ENCODE data around the gene IGSF8.
"Not testable (repeated sequence)": the region's sequence is repeated elsewhere in the genome, so short reads cannot be mapped to it uniquely, and the experiment has no call there.

Gene IGSF8

GRCh38 chr1:160114085-160114484 lies 15.7 kb upstream of the IGSF8 start:
- no peak overlapping the region for H3K9ac ChIP-seq (ENCODE audit: low read depth, low read length)
- H3K9me3 ChIP-seq (replicated peaks; ENCODE audit: low read length) = no peaks in the 10 kb centered on the region
- H3K36me3 ChIP-seq (ENCODE audit: insufficient read depth, low read length) = no peaks in the 10 kb centered on the region
- peaks cover 78% of the 10 kb centered on the region for H3K27me3 ChIP-seq (ENCODE audit: control insufficient read depth, insufficient read depth, low read length)
- H3K4me3 ChIP-seq (ENCODE audit: low read length) = no peak overlapping the region
- H3K4me2 ChIP-seq (ENCODE audit: low read length) = no peak overlapping the region
- peaks cover 6% of the 10 kb centered on the region for H3K4me1 ChIP-seq (ENCODE audit: control insufficient read depth, insufficient read depth, low read length)

GRCh38 chr1:160113407-160113806 lies 15.0 kb upstream of the IGSF8 start:
- Histone ChIP-seq H3K9ac (ENCODE audit: low read depth, low read length) (no peak overlapping the region), H3K4me2 (ENCODE audit: low read length) (no peak overlapping the region), H3K4me1 (ENCODE audit: control insufficient read depth, insufficient read depth, low read length) (peaks cover 6% of the 10 kb centered on the region)

DNA sequence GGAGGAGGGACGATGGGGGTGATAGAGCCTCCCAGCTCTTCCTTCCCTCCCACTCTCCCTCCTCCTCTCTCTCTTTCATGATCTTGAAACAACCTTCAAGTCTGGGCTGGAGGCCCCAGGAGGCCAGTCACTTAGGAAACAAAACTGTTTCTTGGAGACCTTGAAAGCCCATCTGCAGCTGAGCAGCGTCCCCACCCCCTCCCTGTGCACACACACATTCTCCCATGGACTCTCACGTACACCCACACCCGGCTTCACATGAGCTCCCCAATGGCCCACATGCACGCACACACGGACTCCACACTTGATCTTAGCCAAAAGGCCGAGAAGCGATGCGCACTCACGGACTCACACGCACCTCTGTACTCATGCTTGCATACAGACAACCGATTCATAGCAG lies 13.9 kb upstream of the IGSF8 start:
- Histone ChIP-seq H3K9ac (ENCODE audit: low read depth, low read length) (no peak overlapping the region), H3K36me3 (ENCODE audit: insufficient read depth, low read length) (no peaks in the 10 kb centered on the region), H3K4me3 (ENCODE audit: low read length) (no peak overlapping the region), H3K27me3 (ENCODE audit: control insufficient read depth, insufficient read depth, low read length) (peaks cover 69% of the 10 kb centered on the region), H3K9me3 (replicated peaks; ENCODE audit: low read length) (no peaks in the 10 kb centered on the region), H3K4me1 (ENCODE audit: control insufficient read depth, insufficient read depth, low read length) (peaks cover 3% of the 10 kb centered on the region), H3K4me2 (ENCODE audit: low read length) (no peak overlapping the region)

More at GRCh38 chr1:160113407-160113806, 15.0 kb upstream of the IGSF8 start:
- Histone ChIP-seq H3K9me3 (replicated peaks; ENCODE audit: low read length) (no peaks in the 10 kb centered on the region), H3K36me3 (ENCODE audit: insufficient read depth, low read length) (no peaks in the 10 kb centered on the region), H3K27me3 (ENCODE audit: control insufficient read depth, insufficient read depth, low read length) (peaks cover 74% of the 10 kb centered on the region), H3K4me3 (ENCODE audit: low read length) (no peak overlapping the region)

DNA sequence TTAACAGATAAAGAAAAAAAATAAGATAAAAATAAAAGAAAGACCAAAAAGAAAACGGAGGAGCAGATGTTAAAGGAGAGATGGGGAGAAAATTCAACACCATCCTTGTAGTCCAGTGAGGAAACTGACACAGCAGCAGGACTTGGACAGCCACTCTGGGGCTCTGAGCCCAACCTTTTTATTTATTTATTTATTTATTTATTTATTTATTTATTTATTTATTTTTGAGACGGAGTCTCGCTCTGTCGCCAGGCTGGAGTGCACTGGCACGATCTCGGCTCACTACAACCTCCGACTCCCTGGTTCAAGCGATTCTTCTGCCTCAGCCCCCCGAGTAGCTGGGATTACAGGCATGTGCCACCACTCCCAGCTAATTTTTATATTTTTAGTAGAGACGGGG lies 13.0 kb upstream of the IGSF8 start:
- not testable (repeated sequence) for H3K4me2 ChIP-seq (ENCODE audit: low read length); H3K36me3 ChIP-seq (ENCODE audit: insufficient read depth, low read length); H3K4me3 ChIP-seq (ENCODE audit: low read length); H3K4me1 ChIP-seq (ENCODE audit: control insufficient read depth, insufficient read depth, low read length); H3K9ac ChIP-seq (ENCODE audit: low read depth, low read length); H3K9me3 ChIP-seq (replicated peaks; ENCODE audit: low read length)
- H3K27me3 ChIP-seq (ENCODE audit: control insufficient read depth, insufficient read depth, low read length) = peaks cover 67% of the 10 kb centered on the region

GRCh38 chr1:160109686-160110085 lies 11.3 kb upstream of the IGSF8 start:
- H3K4me3 ChIP-seq (ENCODE audit: low read length) = no peak overlapping the region
- peaks cover 65% of the 10 kb centered on the region for H3K27me3 ChIP-seq (ENCODE audit: control insufficient read depth, insufficient read depth, low read length)
- no peak overlapping the region for H3K4me2 ChIP-seq (ENCODE audit: low read length)
- no peaks in the 10 kb centered on the region for H3K9me3 ChIP-seq (replicated peaks; ENCODE audit: low read length)
- H3K9ac ChIP-seq (ENCODE audit: low read depth, low read length) = no peak overlapping the region
- no peaks in the 10 kb centered on the region for H3K4me1 ChIP-seq (ENCODE audit: control insufficient read depth, insufficient read depth, low read length)
- H3K36me3 ChIP-seq (ENCODE audit: insufficient read depth, low read length) = no peaks in the 10 kb centered on the region

DNA sequence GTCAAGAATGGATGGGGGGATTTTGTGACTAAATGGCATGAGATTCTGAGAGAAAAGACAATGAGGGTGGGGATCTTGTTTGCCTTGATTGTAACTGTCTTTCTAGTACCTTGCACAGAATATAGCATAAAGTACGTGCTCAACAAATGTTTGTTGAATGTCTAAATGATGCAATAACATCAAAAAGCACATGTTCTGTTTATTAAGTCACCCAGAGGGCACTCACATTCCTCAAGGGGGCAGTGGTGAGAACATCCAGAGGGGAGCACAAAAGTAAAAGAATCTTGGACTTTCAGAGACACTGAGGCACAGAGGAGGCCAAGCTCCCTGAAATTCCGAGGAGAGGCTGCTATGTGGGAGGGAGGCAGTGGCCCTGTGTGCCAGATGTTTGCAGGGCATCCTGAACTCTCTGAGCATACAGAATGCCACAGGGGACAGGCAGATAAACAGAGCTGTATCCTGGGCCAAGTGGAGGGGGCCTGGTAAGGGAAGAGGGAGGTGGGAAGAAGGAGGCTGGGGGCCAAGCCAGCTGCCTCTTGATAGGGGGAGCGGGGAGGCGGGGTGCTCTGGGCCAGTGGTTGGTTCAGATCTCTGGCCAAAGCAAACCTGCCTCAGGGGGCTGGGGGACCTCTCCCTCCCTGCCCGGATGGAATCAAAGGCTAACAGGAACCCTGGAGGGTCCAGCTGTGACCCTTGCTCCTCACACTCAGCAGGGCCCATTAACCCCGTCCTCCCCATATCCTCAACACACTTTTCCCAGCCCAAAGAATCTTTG lies 10.7 kb upstream of the IGSF8 start:
- Histone ChIP-seq H3K9me3 (replicated peaks; ENCODE audit: low read length) (no peaks in the 10 kb centered on the region), H3K4me1 (ENCODE audit: control insufficient read depth, insufficient read depth, low read length) (no peaks in the 10 kb centered on the region), H3K4me2 (ENCODE audit: low read length) (no peak overlapping the region), H3K36me3 (ENCODE audit: insufficient read depth, low read length) (no peaks in the 10 kb centered on the region), H3K27me3 (ENCODE audit: control insufficient read depth, insufficient read depth, low read length) (peaks cover 59% of the 10 kb centered on the region), H3K9ac (ENCODE audit: low read depth, low read length) (no peak overlapping the region), H3K4me3 (ENCODE audit: low read length) (no peak overlapping the region)

- Histone ChIP-seq H3K4me2 (ENCODE audit: low read length) (no peak overlapping the region), H3K27me3 (ENCODE audit: control insufficient read depth, insufficient read depth, low read length) (peaks cover 59% of the 10 kb centered on the region), H3K4me3 (ENCODE audit: low read length) (no peak overlapping the region), H3K9ac (ENCODE audit: low read depth, low read length) (no peak overlapping the region), H3K4me1 (ENCODE audit: control insufficient read depth, insufficient read depth, low read length) (peaks cover 9% of the 10 kb centered on the region), H3K9me3 (replicated peaks; ENCODE audit: low read length) (no peaks in the 10 kb centered on the region), H3K36me3 (ENCODE audit: insufficient read depth, low read length) (no peaks in the 10 kb centered on the region)
These were observed 9.1 kb upstream of the IGSF8 start for GRCh38 chr1:160107512-160107911.

DNA sequence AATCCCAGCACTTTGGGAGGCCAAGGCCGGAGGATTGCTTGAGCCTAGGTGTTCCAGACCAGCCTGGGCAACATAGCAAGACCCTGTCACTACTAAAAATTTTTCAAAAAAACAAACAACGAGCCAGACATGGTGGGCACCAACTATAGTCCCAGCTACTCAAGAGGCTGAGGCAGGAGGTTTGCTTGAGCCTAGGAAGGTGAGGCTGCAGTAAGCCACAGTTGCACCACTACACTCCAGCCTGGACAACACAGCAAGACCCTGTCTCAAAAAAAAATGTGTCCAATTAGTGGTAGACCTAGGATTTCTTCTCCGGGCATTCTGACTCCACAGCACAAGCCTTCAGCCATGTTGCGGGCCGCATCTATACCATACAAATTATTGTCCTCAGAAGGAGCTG lies 6.7 kb upstream of the IGSF8 start:
- Histone ChIP-seq H3K27me3 (ENCODE audit: control insufficient read depth, insufficient read depth, low read length) (peaks cover 53% of the 10 kb centered on the region), H3K4me2 (ENCODE audit: low read length) (no peak overlapping the region)

DNA sequence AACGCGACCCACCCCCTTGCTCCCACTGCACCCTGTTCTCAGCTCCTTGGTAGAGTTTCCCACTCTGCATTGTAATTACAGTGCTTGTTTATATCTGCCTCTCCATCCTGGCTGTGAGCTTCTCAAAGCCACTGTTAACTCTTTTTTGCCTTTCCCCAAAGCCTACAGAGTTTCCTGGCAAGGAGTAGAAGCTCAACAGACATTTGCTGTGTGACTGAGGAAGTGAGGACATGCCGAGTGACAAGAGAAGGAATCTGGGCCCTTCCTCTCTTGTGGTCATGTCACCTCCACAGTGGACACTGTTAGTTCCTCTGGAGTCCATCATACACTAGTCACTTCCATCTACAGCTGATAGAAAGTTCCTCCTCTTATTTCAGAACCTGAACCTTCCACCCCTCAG lies 6.1 kb upstream of the IGSF8 start:
- no peak overlapping the region for H3K4me2 ChIP-seq (ENCODE audit: low read length)
- H3K4me1 ChIP-seq (ENCODE audit: control insufficient read depth, insufficient read depth, low read length) = peaks cover 18% of the 10 kb centered on the region
- no peak overlapping the region for H3K9ac ChIP-seq (ENCODE audit: low read depth, low read length)
- H3K4me3 ChIP-seq (ENCODE audit: low read length) = no peak overlapping the region
- peaks cover 46% of the 10 kb centered on the region for H3K27me3 ChIP-seq (ENCODE audit: control insufficient read depth, insufficient read depth, low read length)
- H3K9me3 ChIP-seq (replicated peaks; ENCODE audit: low read length) = no peaks in the 10 kb centered on the region
- no peaks in the 10 kb centered on the region for H3K36me3 ChIP-seq (ENCODE audit: insufficient read depth, low read length)

More for the DNA sequence above, 6.7 kb upstream of the IGSF8 start:
- Histone ChIP-seq H3K36me3 (ENCODE audit: insufficient read depth, low read length) (no peaks in the 10 kb centered on the region), H3K9me3 (replicated peaks; ENCODE audit: low read length) (no peaks in the 10 kb centered on the region), H3K9ac (ENCODE audit: low read depth, low read length) (no peak overlapping the region), H3K4me3 (ENCODE audit: low read length) (no peak overlapping the region), H3K4me1 (ENCODE audit: control insufficient read depth, insufficient read depth, low read length) (peaks cover 18% of the 10 kb centered on the region)

DNA sequence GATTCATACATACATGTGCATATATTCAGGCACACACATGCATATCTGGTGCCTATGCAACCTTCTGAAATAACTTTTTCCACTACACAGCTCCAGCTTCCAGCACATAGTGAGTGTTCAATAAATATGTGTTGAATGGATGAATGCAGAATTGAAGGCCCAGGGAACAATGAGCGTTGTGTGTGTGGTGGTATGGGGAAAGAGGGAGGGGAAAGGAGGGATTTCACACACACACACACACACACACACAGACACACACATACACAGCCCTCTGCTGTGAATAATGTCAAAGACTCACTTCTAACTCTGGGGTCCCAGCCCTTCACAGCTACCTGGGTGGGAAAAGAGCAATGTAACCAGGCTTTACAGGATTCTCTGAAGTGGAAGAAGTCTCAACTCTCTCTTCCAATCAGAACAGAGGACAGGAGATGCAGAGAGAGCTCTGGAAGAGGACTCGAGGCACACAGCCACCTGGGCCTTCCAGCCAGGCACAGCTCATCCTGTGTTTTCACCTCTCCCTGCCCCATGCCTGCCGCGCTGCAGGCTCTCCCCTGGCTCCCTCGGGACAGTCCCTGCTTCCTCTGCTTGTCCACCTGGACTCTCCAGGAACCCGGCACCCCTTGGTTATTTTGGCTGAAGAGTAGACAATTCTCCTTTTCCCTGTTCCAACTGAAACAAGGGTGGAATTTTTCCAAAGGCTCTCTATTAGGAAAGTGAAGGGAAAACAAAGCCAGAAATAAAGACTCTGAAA lies 5.4 kb upstream of the IGSF8 start:
- no peak overlapping the region for H3K4me2 ChIP-seq (ENCODE audit: low read length)
- H3K9me3 ChIP-seq (replicated peaks; ENCODE audit: low read length) = no peaks in the 10 kb centered on the region
- H3K9ac ChIP-seq (ENCODE audit: low read depth, low read length) = no peak overlapping the region
- H3K4me3 ChIP-seq (ENCODE audit: low read length) = no peak overlapping the region
- peaks cover 23% of the 10 kb centered on the region for H3K4me1 ChIP-seq (ENCODE audit: control insufficient read depth, insufficient read depth, low read length)
- peaks cover 41% of the 10 kb centered on the region for H3K27me3 ChIP-seq (ENCODE audit: control insufficient read depth, insufficient read depth, low read length)
- no peaks in the 10 kb centered on the region for H3K36me3 ChIP-seq (ENCODE audit: insufficient read depth, low read length)

GRCh38 chr1:160101717-160102522 lies 3.5 kb upstream of the IGSF8 start:
- H3K9me3 ChIP-seq (replicated peaks; ENCODE audit: low read length) = no peaks in the 10 kb centered on the region
- no peaks in the 10 kb centered on the region for H3K36me3 ChIP-seq (ENCODE audit: insufficient read depth, low read length)
- H3K4me3 ChIP-seq (ENCODE audit: low read length) = no peak overlapping the region
- H3K4me1 ChIP-seq (ENCODE audit: control insufficient read depth, insufficient read depth, low read length) = peaks cover 35% of the 10 kb centered on the region
- peaks cover 31% of the 10 kb centered on the region for H3K27me3 ChIP-seq (ENCODE audit: control insufficient read depth, insufficient read depth, low read length)
- H3K4me2 ChIP-seq (ENCODE audit: low read length) = no peak overlapping the region
- no peak overlapping the region for H3K9ac ChIP-seq (ENCODE audit: low read depth, low read length)
